Measurements from ENCODE around the gene GUCD1.

GUCD1 gene

DNA sequence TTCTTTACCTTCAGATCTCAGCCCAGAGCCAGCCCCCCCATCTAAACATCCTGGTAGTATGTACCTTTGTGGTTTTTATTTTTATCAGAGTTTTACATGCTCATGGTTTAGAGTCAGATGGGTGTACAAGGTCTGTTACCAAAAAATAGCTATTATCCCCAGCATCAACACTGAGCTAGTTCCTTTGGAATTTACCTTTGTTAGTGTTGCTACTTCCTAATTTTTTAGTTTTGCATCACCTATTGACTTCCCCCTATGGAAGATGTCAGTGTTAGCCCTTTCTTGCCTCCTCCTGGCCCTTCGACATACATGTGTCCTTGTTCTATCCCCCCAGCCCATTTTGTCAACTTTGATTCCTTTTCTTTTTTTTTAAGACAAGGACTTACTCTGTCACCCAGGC, 52.4 kb downstream of the GUCD1 start:
- DNase-seq, result no peak

DNA sequence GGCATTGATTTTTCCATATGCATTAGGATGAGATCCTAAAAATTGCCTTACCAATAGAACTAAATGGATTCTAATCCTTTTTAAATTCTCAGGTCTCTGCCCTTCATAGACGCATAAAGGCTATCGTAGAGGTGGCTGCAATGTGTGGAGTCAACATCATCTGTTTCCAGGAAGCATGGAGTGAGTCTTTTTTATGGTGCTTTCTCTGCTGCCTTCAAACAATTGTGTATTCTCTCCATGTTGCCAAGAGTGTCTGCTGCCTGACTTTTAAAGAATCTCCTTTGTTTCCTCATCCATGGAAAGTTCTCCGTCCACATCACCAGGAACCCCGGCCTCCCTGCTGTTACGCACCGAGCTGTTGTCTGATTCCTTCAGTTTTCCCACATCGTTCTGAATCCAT, 52.9 kb downstream of the GUCD1 start:
- DNase-seq, result no peak

DNA sequence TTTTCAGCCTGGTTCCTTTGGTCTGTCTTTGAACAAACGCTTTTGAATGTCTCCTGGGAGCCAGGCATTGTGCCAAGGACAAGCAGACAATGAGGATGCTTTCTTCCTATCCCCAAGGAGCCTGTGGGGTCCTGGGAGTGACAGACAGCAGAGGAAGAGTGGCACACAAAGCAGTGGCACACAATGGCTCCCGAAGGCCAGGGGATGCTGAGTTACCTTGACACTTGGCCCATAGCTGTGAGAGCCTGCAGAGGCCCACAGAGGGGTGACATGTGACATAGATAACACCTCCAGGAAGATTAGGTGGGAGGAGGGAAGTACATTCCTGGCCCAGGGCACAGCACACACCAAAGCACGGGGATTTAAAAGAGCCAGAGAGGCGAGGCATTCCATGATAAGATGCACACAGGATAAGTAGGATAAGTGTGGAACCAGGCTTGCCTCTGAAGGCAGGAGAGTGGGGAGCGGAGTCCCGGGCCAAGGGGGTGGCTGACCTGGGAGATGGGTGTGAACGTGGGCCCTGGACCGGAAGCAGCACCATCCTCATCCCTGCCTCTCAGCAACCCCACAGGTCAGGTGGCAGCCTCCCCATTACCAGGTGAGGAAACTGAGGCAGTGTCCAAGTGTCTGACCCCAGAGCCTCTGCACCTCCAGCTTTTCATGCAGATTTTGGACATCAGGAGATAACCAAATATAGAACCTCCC, 53.5 kb downstream of the GUCD1 start:
- peak in 1 of 14 donors; percentile 9 for DNase-seq

DNA sequence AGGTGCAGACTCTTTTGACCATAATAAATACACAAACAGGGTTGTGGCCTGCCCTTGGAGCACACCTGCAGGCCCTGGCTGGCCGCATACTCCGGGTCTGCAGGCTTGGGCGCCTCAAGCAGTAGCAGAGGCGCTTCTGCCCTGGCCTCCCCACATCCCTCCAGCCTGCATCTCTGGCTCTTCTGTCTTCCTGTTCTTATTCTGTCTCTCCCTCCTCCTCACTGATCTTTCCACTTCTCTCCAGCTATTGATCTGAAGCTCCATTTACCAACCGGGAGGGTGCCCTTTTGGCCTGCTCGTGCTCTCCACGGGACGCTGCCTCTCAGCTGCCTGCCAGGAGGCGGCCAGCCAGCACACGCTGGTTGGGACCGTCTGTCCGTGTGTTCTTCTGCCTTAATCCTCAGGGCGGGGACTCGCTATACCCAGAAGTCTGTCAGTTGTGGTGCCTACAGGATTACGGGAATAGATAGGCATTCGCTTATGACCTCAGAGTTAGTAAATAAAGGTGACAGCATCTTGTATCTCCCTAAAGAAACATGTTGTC, 54.6 kb downstream of the GUCD1 start:
- DNase-seq, result peak in 1 of 14 donors; percentile 70

DNA sequence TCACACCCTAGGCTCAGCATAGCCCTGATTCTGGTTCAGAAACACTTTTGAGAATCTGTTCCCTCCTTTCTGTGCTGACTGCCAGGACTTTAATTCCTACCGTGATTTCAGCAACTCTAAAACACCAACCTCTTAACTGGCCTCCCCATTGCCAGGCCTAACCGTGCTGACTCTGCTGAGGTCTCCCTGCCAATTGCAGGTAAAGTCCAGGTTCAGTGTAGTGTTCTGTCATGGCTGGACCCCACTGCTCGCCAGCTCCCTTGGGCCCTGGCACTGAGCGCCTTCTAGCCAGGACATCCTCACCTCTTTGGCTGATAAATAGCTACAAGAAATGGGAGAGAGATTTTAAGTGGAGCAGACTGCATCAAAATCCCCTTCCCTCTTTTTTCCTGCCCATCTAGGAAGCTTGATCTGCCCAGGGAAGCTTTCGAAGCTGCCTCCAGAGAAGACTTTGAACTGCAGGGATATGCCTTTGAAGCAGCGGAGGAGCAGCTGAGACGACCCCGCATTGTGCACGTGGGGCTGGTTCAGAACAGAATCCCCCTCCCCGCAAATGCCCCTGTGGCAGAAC, 55.1 kb downstream of the GUCD1 start:
- no peak for DNase-seq

DNA sequence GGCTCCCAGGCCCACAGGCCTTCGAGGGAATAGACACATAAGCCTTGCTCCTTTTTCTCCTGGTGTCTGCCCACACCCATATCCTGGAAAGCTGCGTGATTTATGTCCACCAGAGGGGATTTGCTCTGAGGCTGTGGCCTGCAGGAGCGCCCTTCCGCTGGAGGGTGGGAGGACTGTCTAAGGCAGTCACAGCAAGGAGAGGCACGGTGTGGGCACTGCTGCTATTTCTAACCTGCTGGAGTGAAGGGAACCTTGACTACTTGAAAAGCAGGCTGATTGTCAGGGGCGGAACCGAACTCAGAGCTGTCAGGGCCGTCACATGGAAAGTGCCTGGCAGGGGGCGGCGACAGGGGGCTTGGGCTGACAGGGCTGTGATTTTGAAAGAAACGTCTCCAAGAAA, 56.1 kb downstream of the GUCD1 start:
- no peak for DNase-seq

DNA sequence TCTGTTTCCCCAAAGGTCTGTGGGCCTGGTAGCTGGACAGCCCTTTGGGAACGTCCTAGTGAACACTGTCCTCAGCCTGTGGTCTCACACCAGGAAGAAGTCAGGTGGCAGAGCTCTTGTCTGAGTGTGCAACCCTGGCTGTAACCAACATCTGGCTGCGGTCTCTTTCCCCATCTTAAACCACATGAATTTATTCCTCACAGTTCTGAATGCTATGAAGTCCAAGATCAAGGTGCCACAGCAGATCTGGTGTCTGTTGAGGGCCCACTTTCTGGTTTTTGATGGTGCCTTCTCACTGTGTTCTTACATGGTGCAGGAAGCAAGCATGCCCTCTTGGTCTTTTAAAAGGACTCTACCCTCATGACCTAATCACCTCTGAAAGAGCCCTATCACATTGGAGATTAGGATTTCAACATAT, 57.1 kb downstream of the GUCD1 start:
- no peak for DNase-seq

DNA sequence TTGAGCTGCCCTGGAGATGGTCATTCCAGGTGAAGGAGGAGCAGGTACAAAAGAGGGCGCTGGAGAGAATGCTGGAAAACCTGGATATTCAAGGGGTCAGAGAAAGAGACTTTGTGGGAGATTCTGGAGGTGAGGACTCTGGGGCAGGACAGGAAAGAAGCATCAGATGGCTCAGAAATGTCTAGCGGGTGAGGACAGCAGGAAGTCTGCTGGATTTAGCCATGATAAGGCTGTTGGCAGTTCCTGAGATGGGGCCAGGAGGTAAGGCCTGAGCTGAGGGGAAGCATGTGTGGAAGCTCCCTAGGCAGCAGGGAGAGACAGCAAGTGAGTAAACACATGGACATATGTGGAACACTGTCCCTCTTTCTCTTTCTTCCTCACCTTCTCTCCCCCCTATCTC, 58.3 kb downstream of the GUCD1 start:
- DNase-seq, result peak in 1 of 14 donors; percentile 84

DNA sequence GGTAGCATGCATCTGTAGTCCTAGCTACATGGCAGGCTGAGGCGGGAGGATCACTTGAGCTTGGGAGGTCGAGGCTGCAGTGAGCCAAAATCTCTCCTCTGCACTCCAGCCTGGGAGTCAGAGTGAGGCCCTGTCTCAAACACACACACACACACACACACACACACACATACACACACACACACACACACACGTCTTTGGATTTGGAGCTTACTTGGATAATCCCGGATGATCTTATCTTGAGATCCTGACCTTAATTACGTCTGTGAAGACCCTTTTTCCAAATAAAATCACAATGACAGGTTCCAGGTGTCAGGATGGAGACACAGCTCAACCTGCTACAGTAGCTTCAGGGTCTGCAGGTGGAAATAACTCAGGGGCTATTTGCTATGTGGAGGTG, 58.7 kb downstream of the GUCD1 start:
- DNase-seq, result no peak

DNA sequence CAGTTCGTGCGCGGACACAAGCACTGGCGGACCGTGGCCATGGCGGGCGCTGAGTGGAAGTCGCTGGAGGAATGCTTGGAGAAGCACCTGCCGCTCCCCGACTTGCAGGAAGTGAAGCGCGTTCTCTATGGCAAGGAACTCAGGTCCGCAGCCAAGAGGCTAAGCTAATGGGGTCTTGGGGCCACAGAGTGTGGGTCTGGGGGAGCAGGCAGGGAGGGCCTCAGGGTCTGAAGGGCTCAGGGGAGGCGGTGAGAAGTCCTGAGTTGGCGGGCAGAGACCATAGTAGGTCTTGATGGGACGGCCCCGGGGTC, 59.6 kb downstream of the GUCD1 start:
- DNase-seq, result no peak

DNA sequence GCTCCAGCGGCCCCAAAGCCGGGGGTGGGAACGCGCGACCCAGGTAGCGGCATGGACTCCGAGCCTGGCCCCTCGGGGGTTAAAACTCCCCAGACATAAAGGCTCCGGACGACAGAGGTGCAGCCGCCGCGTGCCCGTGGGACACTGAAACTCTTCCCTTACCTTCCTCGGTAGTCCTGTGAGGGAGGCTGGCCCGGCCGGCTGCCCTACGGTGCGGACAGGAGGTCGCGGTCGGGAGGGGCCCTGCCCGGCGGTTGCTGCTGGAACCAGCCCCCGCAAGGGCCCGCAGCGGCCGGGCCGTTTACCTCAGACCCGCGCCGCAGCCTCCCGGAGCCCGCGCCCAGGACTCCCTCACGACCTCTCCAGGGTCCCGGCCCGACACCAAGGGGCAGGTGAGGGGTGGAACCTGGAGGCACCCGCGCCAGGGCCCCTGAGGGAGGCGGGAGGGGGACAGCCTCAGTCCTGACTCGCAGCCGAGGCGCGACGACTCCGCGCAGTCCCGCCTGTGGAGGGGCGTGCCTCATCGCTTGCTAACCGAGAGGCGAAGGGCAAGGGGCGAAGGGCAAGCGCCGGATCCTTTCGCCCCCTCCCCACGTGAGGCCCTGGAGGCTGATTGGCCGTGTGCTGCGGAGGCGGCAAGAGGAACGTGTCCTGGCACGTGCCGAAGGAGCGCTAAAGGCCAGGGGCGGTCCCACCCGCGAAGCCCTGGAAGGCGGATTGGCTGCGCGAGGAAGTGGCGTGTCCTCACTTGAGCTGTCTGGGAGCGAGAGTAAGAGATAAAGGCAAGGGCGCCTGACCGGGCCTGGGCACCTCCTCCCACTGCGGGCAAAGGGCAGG, 60.2 kb downstream of the GUCD1 start, which contains the start of gene UPB1:
Gene UPB1, plus strand, starts transcription at position 805 of the 837 bp plus-strand sequence. CDS start 72 bp downstream, outside the sequence.
- no peak for DNase-seq

DNA sequence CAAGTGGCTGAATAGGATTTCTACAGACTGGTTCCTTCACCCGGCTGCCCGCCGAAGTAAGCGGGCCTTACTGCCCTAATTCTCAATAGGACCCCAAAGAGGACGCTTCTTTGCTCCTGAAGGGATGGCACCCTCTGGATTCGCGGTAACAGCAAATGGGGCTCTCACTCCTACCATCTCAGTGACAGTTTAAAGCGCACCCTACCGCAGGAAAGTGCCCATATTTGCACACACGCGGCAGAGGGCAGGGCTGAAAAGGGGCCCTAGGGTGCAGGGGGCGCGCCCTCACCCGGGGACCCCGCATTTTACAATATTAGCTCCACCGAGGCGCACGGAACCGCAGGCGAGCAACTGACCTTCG, 60.8 kb downstream of the GUCD1 start:
- no peak for DNase-seq

DNA sequence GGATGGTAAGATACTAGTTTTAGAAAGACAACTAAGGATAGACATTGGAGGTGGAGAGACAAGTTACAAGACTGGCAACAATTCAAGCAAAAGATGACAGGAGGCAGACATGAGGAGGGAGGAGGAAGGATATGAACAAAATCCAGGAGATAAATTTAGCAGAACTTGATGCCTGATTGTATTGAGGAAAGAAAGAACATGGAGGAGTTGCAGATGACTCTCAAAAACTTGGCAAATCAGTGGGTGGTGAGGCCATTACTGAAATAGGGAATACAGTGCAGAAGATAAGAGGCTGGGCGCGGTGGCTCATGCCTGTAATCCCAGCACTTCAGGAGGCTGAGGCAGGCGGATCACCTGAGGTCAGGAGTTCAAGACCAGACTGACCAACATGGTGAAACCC, 62.5 kb downstream of the GUCD1 start:
- DNase-seq, result no peak
